Gastrocnemius medialis (tissue), 4 donors: ENCODE data around the gene CREBL2. TPM values are rescaled to one million over a fixed set of nuclear protein-coding genes. Genes with fewer than 3 reads are reported as not detected.

Experiments
- ATAC-seq, 2 donors: fragments of 150-250 bp; one replicate each; pipeline ENCODE4 v1.9.1; 2016
- DNase-seq, 2 donors: peaks; one replicate each; pipeline ENCODE4 v3.0.0-alpha.2; 2019
- H3K27ac ChIP-seq, 4 donors: fragments of 200-600 bp; sonication (generic); 1 replicate in 1 of 4; 2 replicates in 3 of 4; pipeline ENCODE4 v1.5.1; 2016 to 2018; ENCODE audit warnings: mild to moderate bottlenecking in 2 of 4, moderate library complexity in 1 of 4
- H3K27me3 ChIP-seq, 3 donors: fragments of 200-600 bp; sonication (generic) in 2 of 3; 1 replicate in 1 of 3; 2 replicates in 2 of 3; pipeline versions ENCODE4 v1.5.1 to v1.6.0; 2016 to 2019; ENCODE audit warnings: mild to moderate bottlenecking in 1 of 3, moderate library complexity in 1 of 3
- H3K36me3 ChIP-seq, 2 donors: fragments of 200-600 bp; sonication (generic) in 1 of 2; one replicate each; pipeline ENCODE4 v1.5.1; 2017 to 2018
- H3K4me1 ChIP-seq, 2 donors: fragments of 200-600 bp; sonication (generic) in 1 of 2; one replicate each; pipeline ENCODE4 v1.5.1; 2016 to 2017; ENCODE audit warnings: mild to moderate bottlenecking in 2 of 2
- H3K4me3 ChIP-seq, 4 donors: fragments of 200-600 bp; sonication (generic) in 3 of 4; 1 replicate in 1 of 4; 2 replicates in 3 of 4; pipeline ENCODE4 v1.5.1; 2016 to 2019; ENCODE audit warnings: mild to moderate bottlenecking in 2 of 4
- H3K9me3 ChIP-seq, 3 donors: fragments of 200-600 bp; sonication (generic) in 2 of 3; 1 replicate in 1 of 3; 2 replicates in 2 of 3; pipeline ENCODE4 v1.5.1; 2016 to 2019
- CTCF ChIP-seq, 5 experiments: fragments of 450-650 bp in 3 of 5; fragments of 200-600 bp in 2 of 5; sonication (generic) in 2 of 5; IDR thresholded peaks in 4 of 5; conservative IDR thresholded peaks in 1 of 5; 1 replicate in 4 of 5; 2 replicates in 1 of 5; pipeline ENCODE4 v1.5.1; 2016 to 2019; ENCODE audit warnings: antibody characterized with exemption in 5 of 5, mild to moderate bottlenecking in 3 of 5, moderate library complexity in 3 of 5
- POLR2A ChIP-seq, 2 donors: fragments of 450-650 bp; IDR thresholded peaks; one replicate each; pipeline ENCODE4 v1.6.1; 2017; ENCODE audit warnings: antibody characterized with exemption in 2 of 2, mild to moderate bottlenecking in 2 of 2, moderate library complexity in 2 of 2
- in situ Hi-C, 4 donors: fragments of 200-750 bp; cut with MboI; loops; one replicate each; pipeline versions ENCODE4 v1.15.0 to v1.8.0; 2017; ENCODE audit warnings: low sequenced_read_pairs in 4 of 4
- intact Hi-C: fragments of 100-400 bp; cut with DNase I; formaldehyde crosslinking; loops from one replicate; pipeline ENCODE4 v1.15.1; 2023; ENCODE audit warnings: low total_unique reads
- total RNA-seq, 4 donors: library from RNA; depleted of rRNA; stranded (reverse); fragments of >200 nt; gene quantifications; one replicate each; pipeline versions ENCODE4 v1.1.0 to v1.2.3, GENCODE V29; 2016

CREBL2 gene
- total RNA-seq, 4 donors from 2014 or later: 6.3 to 13.6 (median 10.3) TPM

- Histone ChIP-seq H3K4me3 (no peak overlapping the region), H3K4me1 (peaks cover 3 to 6% of the 10 kb centered on the region in 2 donors), H3K27ac (no peak overlapping the region), H3K36me3 (no peaks in the 10 kb centered on the region), H3K9me3 (no peaks in the 10 kb centered on the region), H3K27me3 (no peaks in the 10 kb centered on the region)
- intact Hi-C loops: no loop called here
- ATAC-seq (no peak), DNase-seq (no peak)
- TF ChIP-seq POLR2A (IDR thresholded peaks at IDR 0.05) (no peak), CTCF (IDR thresholded peaks at IDR 0.05 in 4 of 5, conservative IDR thresholded peaks at IDR 0.05 in 1 of 5) (no peak)
- in situ Hi-C loops: no loop called here
Measured at GRCh38 chr12:12685305-12685704, 73.6 kb downstream of the CREBL2 start.

GRCh38 chr12:12686472-12686871, 74.8 kb downstream of the CREBL2 start:
- H3K27me3 ChIP-seq: no peaks in the 10 kb centered on the region
- H3K36me3 ChIP-seq: no peaks in the 10 kb centered on the region
- peaks cover 3 to 6% of the 10 kb centered on the region in 2 donors for H3K4me1 ChIP-seq
- TF ChIP-seq POLR2A (IDR thresholded peaks at IDR 0.05) (no peak), CTCF (IDR thresholded peaks at IDR 0.05 in 4 of 5, conservative IDR thresholded peaks at IDR 0.05 in 1 of 5) (no peak)
- ATAC-seq (no peak), DNase-seq (no peak)
- H3K9me3 ChIP-seq: no peaks in the 10 kb centered on the region
- intact Hi-C loops: no loop called here
- in situ Hi-C loops: no loop called here
- no peak overlapping the region for H3K27ac ChIP-seq
- H3K4me3 ChIP-seq: no peak overlapping the region

GRCh38 chr12:12686925-12687324, 75.2 kb downstream of the CREBL2 start:
- ATAC-seq (peak in 1 of 2 donors; percentile 53), DNase-seq (no peak)
- no peak for TF ChIP-seq POLR2A (IDR thresholded peaks at IDR 0.05)
- TF ChIP-seq CTCF (IDR thresholded peaks at IDR 0.05 in 4 of 5, conservative IDR thresholded peaks at IDR 0.05 in 1 of 5): no peak
- no peaks in the 10 kb centered on the region for H3K9me3 ChIP-seq
- in situ Hi-C loops (no loop called here), intact Hi-C loops (no loop called here)
- no peak overlapping the region for H3K27ac ChIP-seq
- H3K4me3 ChIP-seq: no peak overlapping the region
- H3K36me3 ChIP-seq: no peaks in the 10 kb centered on the region
- no peaks in the 10 kb centered on the region for H3K27me3 ChIP-seq
- peaks cover 3 to 6% of the 10 kb centered on the region in 2 donors for H3K4me1 ChIP-seq

- H3K4me1 ChIP-seq: peaks cover under 1 to 3% of the 10 kb centered on the region in 2 donors
- no peak overlapping the region for H3K27ac ChIP-seq
- no peak for DNase-seq
- ATAC-seq: no peak
- no peaks in the 10 kb centered on the region for H3K9me3 ChIP-seq
- H3K27me3 ChIP-seq: no peaks in the 10 kb centered on the region
- no peak overlapping the region for H3K4me3 ChIP-seq
- TF ChIP-seq CTCF (IDR thresholded peaks at IDR 0.05 in 4 of 5, conservative IDR thresholded peaks at IDR 0.05 in 1 of 5): no peak
- TF ChIP-seq POLR2A (IDR thresholded peaks at IDR 0.05): no peak
- intact Hi-C loops (loop anchor here (5.0 kb wide), 1 partner anchor 32 kb away; no protein-coding TSS in a partner anchor), in situ Hi-C loops (loop anchor here in 1 of 4 donors (10.0 kb wide), 1 partner anchor 85 kb away; no protein-coding TSS in a partner anchor)
- no peaks in the 10 kb centered on the region for H3K36me3 ChIP-seq
Measured at GRCh38 chr12:12689647-12690300, 78.1 kb downstream of the CREBL2 start.
